HG03045 (cell line): ENCODE data around the gene DCAF5.
"Not testable (repeated sequence)": the region's sequence is repeated elsewhere in the genome, so short reads cannot be mapped to it uniquely, and the experiment has no call there.

Experiments used
- ATAC-seq: cut with Tn5 transposase; IDR thresholded peaks from one replicate; pipeline ENCODE4 v1.9.1; 2021; ENCODE audit warnings: mild to moderate bottlenecking, moderate library complexity; ENCODE audit not compliant: unreplicated experiment

Gene DCAF5, protein sequence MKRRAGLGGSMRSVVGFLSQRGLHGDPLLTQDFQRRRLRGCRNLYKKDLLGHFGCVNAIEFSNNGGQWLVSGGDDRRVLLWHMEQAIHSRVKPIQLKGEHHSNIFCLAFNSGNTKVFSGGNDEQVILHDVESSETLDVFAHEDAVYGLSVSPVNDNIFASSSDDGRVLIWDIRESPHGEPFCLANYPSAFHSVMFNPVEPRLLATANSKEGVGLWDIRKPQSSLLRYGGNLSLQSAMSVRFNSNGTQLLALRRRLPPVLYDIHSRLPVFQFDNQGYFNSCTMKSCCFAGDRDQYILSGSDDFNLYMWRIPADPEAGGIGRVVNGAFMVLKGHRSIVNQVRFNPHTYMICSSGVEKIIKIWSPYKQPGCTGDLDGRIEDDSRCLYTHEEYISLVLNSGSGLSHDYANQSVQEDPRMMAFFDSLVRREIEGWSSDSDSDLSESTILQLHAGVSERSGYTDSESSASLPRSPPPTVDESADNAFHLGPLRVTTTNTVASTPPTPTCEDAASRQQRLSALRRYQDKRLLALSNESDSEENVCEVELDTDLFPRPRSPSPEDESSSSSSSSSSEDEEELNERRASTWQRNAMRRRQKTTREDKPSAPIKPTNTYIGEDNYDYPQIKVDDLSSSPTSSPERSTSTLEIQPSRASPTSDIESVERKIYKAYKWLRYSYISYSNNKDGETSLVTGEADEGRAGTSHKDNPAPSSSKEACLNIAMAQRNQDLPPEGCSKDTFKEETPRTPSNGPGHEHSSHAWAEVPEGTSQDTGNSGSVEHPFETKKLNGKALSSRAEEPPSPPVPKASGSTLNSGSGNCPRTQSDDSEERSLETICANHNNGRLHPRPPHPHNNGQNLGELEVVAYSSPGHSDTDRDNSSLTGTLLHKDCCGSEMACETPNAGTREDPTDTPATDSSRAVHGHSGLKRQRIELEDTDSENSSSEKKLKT

DNA sequence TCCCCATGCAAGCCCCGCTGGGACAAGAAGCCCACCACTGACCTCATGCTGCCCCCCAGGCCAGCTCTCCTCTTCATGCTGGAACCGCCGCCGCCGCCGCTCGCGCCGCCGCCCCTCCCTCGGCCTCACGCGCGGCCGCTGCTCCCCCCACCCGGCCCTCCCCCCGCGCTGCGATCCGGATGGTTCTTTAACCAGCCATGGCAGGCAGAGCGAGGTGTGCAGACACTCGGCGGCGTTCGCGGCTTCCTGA lies at the start of gene DCAF5:
Gene DCAF5 (minus strand): TSS at position 218 of the 250 bp plus-strand sequence. CDS start 141 bp downstream, at position 77.
- ATAC-seq = no peak

DNA sequence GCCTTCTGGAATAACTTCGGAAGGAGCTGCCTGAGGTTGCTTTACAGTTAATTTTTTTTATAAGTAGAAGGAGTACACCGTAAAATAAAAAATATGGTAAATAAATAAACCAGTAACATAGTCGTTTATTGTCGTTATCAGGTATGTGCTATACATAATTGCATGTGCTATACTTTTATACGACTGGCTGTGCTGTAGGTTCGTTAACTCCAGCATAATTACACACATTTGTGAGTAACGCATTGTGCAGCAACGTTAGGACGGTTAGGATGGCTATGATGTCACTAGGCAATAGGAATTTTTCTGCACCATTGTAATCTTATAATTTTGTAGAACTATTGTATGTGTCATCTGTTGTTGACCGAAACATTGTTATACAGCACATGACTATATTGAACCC lies 46.9 kb upstream of the DCAF5 start:
- ATAC-seq = no peak

- ATAC-seq = no peak
These were observed 40.8 kb upstream of the DCAF5 start for GRCh38 chr14:69193721-69194120.

- peak; percentile 84 for ATAC-seq
These were observed 38.6 kb upstream of the DCAF5 start, which contains the start of gene EXD2 for GRCh38 chr14:69191340-69192111. Gene EXD2 (plus strand): TSS chr14:69191498. CDS start chr14:69209471, 17,973 bp downstream.

GRCh38 chr14:69190191-69190590 lies 37.3 kb upstream of the DCAF5 start:
- ATAC-seq = no peak

GRCh38 chr14:69183735-69184134 lies 30.8 kb upstream of the DCAF5 start:
- ATAC-seq = no peak

GRCh38 chr14:69182580-69182979 lies 29.7 kb upstream of the DCAF5 start:
- ATAC-seq = not testable (repeated sequence)

GRCh38 chr14:69181491-69181890 lies 28.6 kb upstream of the DCAF5 start:
- no peak for ATAC-seq

DNA sequence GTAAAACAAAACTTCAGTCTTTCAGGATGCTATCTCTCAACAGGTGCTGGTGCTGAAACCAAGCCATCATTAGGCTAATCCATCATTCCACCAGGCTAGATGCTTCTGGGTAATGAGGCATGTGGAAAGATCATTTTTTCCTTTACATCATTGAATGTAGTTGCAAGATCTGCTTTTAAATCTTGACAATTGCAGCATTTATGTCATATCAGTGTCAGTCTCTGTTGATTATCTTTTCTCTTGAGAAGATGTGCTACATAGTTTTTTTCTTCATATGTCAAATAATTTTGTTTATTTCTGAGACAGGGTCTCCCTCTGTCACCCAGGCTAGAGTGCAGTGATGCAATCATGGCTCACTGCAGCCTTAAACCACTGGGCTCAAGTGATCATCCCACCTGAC lies 22.2 kb upstream of the DCAF5 start:
- ATAC-seq = no peak

- no peak for ATAC-seq
These were observed 18.6 kb upstream of the DCAF5 start for GRCh38 chr14:69171569-69171968.

DNA sequence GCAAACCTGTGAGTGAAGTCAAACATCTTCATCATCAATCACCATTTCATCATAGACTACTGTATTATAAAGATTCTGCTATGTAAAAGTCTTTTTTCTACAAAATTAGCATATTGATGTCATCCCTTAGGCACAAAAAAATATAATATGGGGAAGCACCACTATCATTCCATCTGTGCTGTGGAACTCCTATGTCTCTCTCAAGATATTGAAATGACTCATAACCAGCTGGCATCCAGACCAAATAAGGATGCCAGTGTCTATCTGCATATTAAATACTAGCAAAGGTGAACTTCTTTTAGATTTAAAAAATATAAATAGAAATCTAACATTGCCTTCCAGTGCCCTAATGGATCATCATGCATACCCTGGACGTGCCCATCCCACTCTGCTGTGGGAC lies 17.9 kb upstream of the DCAF5 start:
- no peak for ATAC-seq

- ATAC-seq = not testable (repeated sequence)
These were observed 12.9 kb upstream of the DCAF5 start for GRCh38 chr14:69165787-69166186.

DNA sequence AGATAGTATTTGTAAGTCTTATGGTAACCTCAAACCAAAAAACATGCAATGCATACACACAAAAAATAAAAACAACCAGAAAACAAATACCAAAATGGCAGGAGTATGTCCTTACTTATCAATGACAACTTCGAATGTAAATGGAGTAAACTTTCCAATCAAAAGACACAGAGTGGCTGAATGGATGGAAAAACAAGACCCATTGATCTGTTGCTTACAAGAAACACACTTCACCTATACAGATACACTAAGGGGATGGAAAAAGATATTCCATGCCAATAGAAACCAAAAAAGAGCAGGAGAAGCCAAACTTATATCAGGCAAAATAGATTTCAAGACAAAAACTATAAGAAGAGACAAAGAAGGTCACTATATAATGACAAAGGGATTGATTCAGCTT lies 8.7 kb upstream of the DCAF5 start:
- ATAC-seq = no peak

DNA sequence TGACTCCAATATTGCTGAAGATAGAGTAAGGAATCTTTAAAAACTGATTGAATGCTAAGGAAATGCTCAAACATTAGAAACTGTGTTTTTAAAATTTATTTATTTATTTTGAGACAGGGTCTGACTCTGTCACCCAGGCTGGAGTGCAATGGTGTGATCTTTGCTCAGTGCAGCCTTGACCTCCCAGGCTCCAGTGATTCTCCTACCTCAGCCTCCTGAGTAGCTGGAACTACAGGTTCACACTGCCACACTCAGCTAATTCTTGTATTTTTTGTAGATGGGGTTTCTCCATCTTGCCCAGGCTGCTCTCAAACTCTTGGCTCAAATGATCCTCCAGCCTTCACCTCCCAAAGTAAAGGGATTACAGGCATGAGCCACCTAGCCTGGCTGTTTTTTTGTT lies 3.3 kb upstream of the DCAF5 start:
- ATAC-seq = no peak

- ATAC-seq = no peak
These were observed 1.9 kb upstream of the DCAF5 start for GRCh38 chr14:69154779-69155178.

DNA sequence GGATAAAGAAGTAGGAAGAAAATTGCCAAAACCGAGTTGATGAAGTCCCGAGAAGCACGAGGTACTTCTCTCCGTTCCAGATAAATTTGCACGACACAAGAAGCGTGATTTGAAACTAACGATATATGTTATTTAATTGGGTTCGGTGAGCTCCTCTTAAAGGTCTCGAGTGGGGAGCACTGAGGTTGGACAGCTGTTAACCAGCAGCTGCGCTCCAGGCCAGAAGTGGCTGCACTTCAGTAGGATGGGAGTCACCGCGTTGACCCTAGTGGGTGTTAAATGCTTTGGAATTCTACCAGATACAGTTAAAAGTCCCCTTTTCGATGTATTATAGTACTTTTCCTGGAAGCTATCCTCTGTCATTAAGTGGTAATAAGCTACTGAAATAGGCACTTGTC lies 953 bp upstream of the DCAF5 start:
- ATAC-seq = no peak

DNA sequence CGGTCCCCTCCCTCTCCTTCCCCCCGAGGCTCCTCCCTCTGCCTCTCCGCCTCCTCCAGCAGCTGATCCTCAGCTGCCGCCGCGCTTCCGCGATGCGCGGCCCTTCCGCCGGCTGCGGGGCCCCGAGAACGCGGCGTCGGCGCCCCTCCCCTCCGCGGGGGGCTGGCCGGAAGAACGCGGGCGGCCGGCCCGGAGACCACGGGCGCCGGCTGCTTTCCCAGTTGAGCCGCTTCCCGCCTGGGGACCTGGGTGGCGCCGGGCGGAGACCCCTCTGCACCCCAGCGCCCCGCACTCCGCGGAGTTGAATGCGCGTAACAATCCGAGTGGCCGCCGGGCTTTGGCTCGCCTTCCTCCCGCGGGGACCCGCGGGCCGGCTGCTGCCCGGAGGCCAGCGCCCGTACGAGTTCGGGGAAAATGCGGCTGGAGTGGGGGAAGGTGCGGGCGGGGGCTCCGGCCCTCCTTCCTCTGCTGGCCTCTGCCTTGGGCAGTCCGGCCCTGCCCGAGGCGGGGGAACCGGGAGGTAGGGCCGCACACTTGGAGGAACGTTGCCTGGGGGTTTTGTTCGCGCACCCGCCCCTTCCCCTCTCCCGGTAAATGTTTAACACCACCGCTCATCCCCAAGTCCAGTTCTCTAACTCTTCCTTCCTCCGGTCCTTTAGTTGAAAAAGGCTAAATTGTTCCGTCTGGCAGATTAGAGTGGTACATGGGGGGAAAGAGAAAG lies 393 bp upstream of the DCAF5 start:
- ATAC-seq = peak; percentile 92

DNA sequence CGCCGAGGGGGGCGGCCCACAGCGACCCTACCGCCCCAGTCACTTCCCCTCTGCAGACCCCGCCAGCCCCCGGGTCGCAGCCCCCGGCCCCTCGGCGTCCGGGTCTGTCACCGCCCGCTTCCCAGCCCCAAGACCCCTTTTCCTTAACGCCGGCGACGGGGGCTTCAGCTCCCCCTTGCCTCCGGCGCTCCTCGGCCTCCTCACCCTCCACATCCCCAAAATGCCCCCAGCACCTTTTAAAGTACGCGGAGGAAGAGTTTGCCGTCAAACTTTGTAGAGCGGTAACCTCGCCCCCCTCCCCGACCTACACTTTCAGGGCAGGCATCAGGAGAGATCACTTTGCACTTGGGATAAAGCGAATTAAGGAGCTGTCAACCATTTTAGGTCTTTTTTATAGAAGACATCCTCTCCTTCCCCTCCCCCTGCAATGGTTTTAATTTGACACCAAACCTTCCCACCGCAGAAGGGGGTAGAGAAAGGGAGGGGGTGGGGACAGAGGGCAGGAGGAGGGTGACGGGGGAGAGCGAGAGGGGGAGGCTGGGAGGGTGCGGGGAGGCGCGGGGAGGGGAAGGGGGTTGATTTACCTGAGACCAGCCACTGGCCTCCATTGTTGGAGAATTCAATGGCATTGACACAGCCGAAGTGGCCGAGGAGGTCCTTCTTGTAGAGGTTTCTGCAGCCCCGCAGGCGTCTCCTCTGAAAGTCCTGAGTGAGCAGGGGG lies 578 bp downstream of the DCAF5 start:
- peak; percentile 3 for ATAC-seq

- ATAC-seq = peak; percentile 48
These were observed 1.3 kb downstream of the DCAF5 start for GRCh38 chr14:69151458-69152180.
